GM12864 (cell line): Measurements from ENCODE around the gene GSTA4.
"Not testable (repeated sequence)": the region's sequence is repeated elsewhere in the genome, so short reads cannot be mapped to it uniquely, and the experiment has no call there.

Source experiments
- DNase-seq: peaks from one replicate; pipeline ENCODE4 v3.0.0-alpha.2; 2011; ENCODE audit warnings: low read depth
- H3K4me3 ChIP-seq: 2 replicates; pipeline ENCODE4 v1.5.1; 2011; ENCODE audit warnings: mild to moderate bottlenecking, low read depth, low read length, control low read depth
- CTCF ChIP-seq: IDR thresholded peaks from 2 replicates; pipeline ENCODE4 v1.5.1; 2011; ENCODE audit warnings: low read depth, mild to moderate bottlenecking, moderate library complexity, low read length, control low read depth, inconsistent platforms; ENCODE audit errors: missing control alignments

Gene GSTA4

DNA sequence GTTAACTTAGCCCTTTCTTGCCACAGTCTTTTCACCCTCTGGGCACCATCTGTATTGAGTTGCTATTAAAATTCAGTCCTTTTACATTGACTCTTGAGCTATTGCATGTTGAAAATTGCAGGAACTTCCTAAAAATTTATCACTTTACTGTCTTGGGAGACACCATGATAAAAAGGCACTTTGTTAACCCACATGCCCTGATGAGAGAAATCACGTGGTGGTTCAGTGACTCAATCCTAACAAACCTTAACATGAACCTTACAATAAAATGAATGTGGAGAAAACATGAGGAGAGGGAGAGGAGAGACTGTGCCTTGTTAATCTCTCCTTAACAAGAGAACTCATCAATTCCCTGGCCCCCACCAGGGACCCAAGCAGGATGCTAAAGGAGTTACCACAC is 30.8 kb downstream of the GSTA4 start:
- DNase-seq, result no peak
- no peak for TF ChIP-seq CTCF
- no peak overlapping the region for H3K4me3 ChIP-seq

GRCh38 chr6:52962701-52963100 is 32.4 kb downstream of the GSTA4 start:
- no peak for DNase-seq
- TF ChIP-seq CTCF, result no peak
- no peak overlapping the region for H3K4me3 ChIP-seq

GRCh38 chr6:52961022-52961421 is 34.1 kb downstream of the GSTA4 start:
- H3K4me3 ChIP-seq, DNase-seq: not testable (repeated sequence)

DNA sequence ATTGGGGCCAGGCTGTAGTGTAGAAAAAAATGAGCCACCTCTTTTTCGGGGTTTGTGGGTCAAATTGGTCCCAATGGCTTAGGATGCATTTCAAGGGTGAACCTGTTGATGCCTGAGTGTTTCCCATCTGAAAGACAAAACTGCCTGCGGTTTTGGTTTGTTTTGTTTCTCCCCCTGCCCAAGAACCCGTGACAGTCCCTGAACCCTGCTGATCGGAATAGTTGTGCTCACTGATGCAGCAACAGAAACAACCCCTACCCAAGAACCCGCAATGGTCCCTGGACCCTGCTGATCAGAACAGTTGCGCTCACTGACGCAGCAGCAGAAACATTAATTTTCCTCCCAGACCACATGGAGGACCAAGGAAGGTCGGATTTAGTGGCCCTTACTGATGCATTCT is 34.9 kb downstream of the GSTA4 start:
- H3K4me3 ChIP-seq, DNase-seq: not testable (repeated sequence)

- no peak for DNase-seq
- TF ChIP-seq CTCF, result no peak
- no peak overlapping the region for H3K4me3 ChIP-seq
These were observed 36.4 kb downstream of the GSTA4 start for GRCh38 chr6:52958546-52959255.

GRCh38 chr6:52955871-52956270 is 39.2 kb downstream of the GSTA4 start:
- TF ChIP-seq CTCF, result no peak
- DNase-seq, result no peak
- no peak overlapping the region for H3K4me3 ChIP-seq

DNA sequence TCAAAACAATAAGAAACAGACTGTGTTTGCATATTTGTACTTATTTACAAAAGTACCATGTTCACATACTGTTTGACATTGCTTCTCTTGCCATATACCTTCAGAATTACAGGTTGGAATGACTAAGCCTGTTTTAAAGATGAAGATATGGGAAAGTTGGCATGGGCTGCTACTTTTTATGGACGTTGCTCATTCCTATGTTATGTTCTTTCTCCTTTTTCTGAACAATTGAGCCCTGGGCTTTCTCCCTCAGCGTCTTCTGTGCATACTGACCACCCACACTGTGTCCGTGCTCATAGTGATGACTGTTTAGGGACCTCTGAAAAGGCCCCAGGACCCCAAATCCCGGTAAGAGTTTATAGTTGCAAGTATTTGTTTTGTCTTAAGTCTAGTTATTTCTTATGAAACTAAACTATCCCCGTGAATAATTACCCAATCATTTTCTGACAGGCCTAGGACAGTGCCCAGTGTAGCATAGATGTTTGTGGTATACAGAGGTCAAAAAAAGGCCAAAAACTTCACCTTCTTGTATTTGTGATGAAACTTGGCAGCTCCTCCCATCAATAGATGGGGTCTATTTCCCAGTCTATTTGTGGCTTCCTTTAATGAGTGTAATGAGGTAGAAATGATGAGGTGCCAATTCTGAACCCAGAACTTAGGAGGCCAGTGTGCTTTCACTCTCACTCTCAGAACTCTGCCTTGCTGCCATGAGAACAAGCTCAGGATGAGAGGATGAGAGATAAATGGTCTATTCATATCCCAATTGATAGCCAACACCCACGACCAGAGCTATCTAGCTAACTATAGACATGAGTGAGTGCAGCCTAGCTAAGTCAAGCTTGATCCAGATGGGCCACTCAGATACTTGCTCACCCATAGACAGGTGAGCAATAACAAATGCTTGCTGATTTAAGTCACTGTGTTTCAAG is 40.9 kb downstream of the GSTA4 start:
- no peak for TF ChIP-seq CTCF
- no peak for DNase-seq
- H3K4me3 ChIP-seq, result no peak overlapping the region

DNA sequence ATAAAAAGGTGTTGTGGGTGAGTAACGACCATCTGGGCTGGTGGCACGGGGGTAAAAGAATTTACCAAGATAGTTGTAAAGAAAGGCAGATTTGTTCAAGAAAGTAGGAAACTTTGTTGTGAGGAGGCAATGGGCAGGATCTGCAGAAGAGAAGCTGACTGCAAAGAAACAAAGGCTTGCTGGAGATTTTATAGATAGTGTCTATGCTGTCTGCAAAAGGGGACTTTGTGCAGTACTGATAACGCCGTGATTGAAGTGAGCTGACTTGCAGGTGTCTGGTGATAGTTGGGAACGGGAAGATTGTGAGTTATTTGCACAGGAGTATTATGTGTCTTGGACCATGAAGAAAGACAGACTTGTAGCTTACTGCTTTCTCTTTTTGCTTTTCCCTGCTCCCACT is 48.8 kb downstream of the GSTA4 start:
- no peak for DNase-seq
- no peak overlapping the region for H3K4me3 ChIP-seq
- no peak for TF ChIP-seq CTCF

- DNase-seq, H3K4me3 ChIP-seq: not testable (repeated sequence)
These were observed 52.3 kb downstream of the GSTA4 start for GRCh38 chr6:52942821-52943220.
